Suppressor macrophage treated with lipopolysaccharide for 4 hours (primary cell): ENCODE data around the gene TMSB4X.
"Not testable (repeated sequence)": the region's sequence is repeated elsewhere in the genome, so short reads cannot be mapped to it uniquely, and the experiment has no call there.

Experiments
- DNase-seq: peaks from one replicate; pipeline ENCODE4 v3.0.0-alpha.2; 2020

TMSB4X gene

GRCh38 chrX:12974796-12975669 is at the start of gene TMSB4X:
TMSB4X (plus strand) TSS chrX:12975110.
- peak; percentile 88 for DNase-seq

- peak; percentile 53 for DNase-seq
Observed at GRCh38 chrX:12929701-12930100, 45.2 kb upstream of the TMSB4X start.

GRCh38 chrX:12930150-12930549 is 44.8 kb upstream of the TMSB4X start:
- DNase-seq = no peak

GRCh38 chrX:12932244-12932643 is 42.7 kb upstream of the TMSB4X start:
- DNase-seq = no peak

- no peak for DNase-seq
Observed at GRCh38 chrX:12934850-12935249, 40.1 kb upstream of the TMSB4X start.

- no peak for DNase-seq
Observed at GRCh38 chrX:12936947-12937346, 38.0 kb upstream of the TMSB4X start.

GRCh38 chrX:12940471-12940870 is 34.4 kb upstream of the TMSB4X start:
- DNase-seq = not testable (repeated sequence)

GRCh38 chrX:12943592-12943991 is 31.3 kb upstream of the TMSB4X start:
- not testable (repeated sequence) for DNase-seq

GRCh38 chrX:12944452-12944851 is 30.5 kb upstream of the TMSB4X start:
- DNase-seq = not testable (repeated sequence)

GRCh38 chrX:12945494-12945893 is 29.4 kb upstream of the TMSB4X start:
- no peak for DNase-seq

- DNase-seq = no peak
Observed at GRCh38 chrX:12946406-12946805, 28.5 kb upstream of the TMSB4X start.

- DNase-seq = peak; percentile 87
Observed at GRCh38 chrX:12946838-12947544, 27.9 kb upstream of the TMSB4X start.

GRCh38 chrX:12947545-12948235 is 27.2 kb upstream of the TMSB4X start:
- no peak for DNase-seq

GRCh38 chrX:12948495-12948894 is 26.4 kb upstream of the TMSB4X start:
- no peak for DNase-seq

- no peak for DNase-seq
Observed at GRCh38 chrX:12949205-12949926, 25.5 kb upstream of the TMSB4X start.

GRCh38 chrX:12949927-12950656 is 24.8 kb upstream of the TMSB4X start:
- peak; percentile 95 for DNase-seq

GRCh38 chrX:12950851-12951594 is 23.9 kb upstream of the TMSB4X start:
- DNase-seq = peak; percentile 69

GRCh38 chrX:12951595-12951975 is 23.3 kb upstream of the TMSB4X start:
- no peak for DNase-seq

GRCh38 chrX:12953420-12953819 is 21.5 kb upstream of the TMSB4X start:
- DNase-seq = no peak

GRCh38 chrX:12954376-12954775 is 20.5 kb upstream of the TMSB4X start:
- no peak for DNase-seq

GRCh38 chrX:12954981-12955380 is 19.9 kb upstream of the TMSB4X start:
- DNase-seq = no peak
